Gastrocnemius medialis (tissue), 4 donors: ENCODE measurements around the gene PRKG1.

Experiments
- POLR2A ChIP-seq, 2 donors: fragments of 450-650 bp; IDR thresholded peaks; one replicate each; pipeline ENCODE4 v1.6.1; 2017; ENCODE audit warnings: antibody characterized with exemption in 2 of 2, mild to moderate bottlenecking in 2 of 2, moderate library complexity in 2 of 2
- TF ChIP-seq, protein P1 (sequence below), 5 experiments: fragments of 450-650 bp in 3 of 5; fragments of 200-600 bp in 2 of 5; sonication (generic) in 2 of 5; IDR thresholded peaks in 4 of 5; conservative IDR thresholded peaks in 1 of 5; 1 replicate in 4 of 5; 2 replicates in 1 of 5; pipeline ENCODE4 v1.5.1; 2016 to 2019; ENCODE audit warnings: antibody characterized with exemption in 5 of 5, mild to moderate bottlenecking in 3 of 5, moderate library complexity in 3 of 5

DNA sequence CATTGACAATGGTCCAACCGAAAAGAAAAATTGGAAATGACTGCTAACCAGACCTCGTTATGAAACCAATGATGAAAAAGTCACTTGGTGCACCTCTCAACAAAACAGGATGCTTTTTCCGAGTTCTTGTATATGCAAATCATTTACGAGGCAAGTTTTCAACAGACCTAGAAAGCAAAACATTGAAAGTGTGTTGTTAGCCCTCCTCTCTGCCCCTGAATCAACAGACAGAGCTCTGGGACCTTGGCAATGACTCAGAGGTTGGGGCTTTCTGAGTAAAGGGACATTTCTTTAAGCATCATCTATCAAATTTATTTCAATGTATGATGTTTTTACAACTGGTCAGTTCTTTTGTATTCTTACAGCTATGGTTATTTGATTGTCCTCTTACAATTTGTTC is 1223.5 kb downstream of the PRKG1 start:
- TF ChIP-seq, protein P1, sequence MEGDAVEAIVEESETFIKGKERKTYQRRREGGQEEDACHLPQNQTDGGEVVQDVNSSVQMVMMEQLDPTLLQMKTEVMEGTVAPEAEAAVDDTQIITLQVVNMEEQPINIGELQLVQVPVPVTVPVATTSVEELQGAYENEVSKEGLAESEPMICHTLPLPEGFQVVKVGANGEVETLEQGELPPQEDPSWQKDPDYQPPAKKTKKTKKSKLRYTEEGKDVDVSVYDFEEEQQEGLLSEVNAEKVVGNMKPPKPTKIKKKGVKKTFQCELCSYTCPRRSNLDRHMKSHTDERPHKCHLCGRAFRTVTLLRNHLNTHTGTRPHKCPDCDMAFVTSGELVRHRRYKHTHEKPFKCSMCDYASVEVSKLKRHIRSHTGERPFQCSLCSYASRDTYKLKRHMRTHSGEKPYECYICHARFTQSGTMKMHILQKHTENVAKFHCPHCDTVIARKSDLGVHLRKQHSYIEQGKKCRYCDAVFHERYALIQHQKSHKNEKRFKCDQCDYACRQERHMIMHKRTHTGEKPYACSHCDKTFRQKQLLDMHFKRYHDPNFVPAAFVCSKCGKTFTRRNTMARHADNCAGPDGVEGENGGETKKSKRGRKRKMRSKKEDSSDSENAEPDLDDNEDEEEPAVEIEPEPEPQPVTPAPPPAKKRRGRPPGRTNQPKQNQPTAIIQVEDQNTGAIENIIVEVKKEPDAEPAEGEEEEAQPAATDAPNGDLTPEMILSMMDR (IDR thresholded peaks at IDR 0.05 in 4 of 5, conservative IDR thresholded peaks at IDR 0.05 in 1 of 5): no peak
- no peak for TF ChIP-seq POLR2A (IDR thresholded peaks at IDR 0.05)
